Measurements from ENCODE around the gene ZNF783. TPM values are rescaled to one million over a fixed set of nuclear protein-coding genes. Genes with fewer than 3 reads are reported as not detected.

ZNF783 gene
- total and polyA plus RNA-seq, 9 of the 15 experiments (the other 6 are each of a cell fraction or from before 2014, with no cell fraction given): 0.66 to 11.2 (median 5.4) TPM

- no peak for TF ChIP-seq CEBPZ (IDR thresholded peaks at IDR 0.05; ENCODE audit: borderline replicate concordance, low read depth, low read length)
- no peak for TF ChIP-seq ZBTB34 (CRISPR knock-in tag; IDR thresholded peaks at IDR 0.05)
- TF ChIP-seq THRAP3 (IDR thresholded peaks at IDR 0.05; ENCODE audit: borderline replicate concordance): no peak
- peak; percentile 91 for TF ChIP-seq CTBP1 (IDR thresholded peaks at IDR 0.05; ENCODE audit: borderline replicate concordance)
- TF ChIP-seq SMARCC2 (IDR thresholded peaks at IDR 0.05; ENCODE audit: low read depth): no peak
- 0 out of 4 replicates have a peak, but pooled peaks of 1 of the 2 experiments have one; percentile 17 for TF ChIP-seq TBL1XR1 (IDR thresholded peaks at IDR 0.05; ENCODE audit: low read length in 2 of 2)
- TF ChIP-seq MCM7 (IDR thresholded peaks at IDR 0.05): no peak
- no peak for TF ChIP-seq ZNF175 (CRISPR knock-in tag; IDR thresholded peaks at IDR 0.05; ENCODE audit: low read depth)
- no peak for TF ChIP-seq NCOA4 (IDR thresholded peaks at IDR 0.05; ENCODE audit: partially characterized antibody)
- peak; percentile 97 for TF ChIP-seq TBP (optimal IDR thresholded peaks at IDR 0.05; ENCODE audit: low read depth, low read length)
- TF ChIP-seq TCF7 (IDR thresholded peaks at IDR 0.05; ENCODE audit: borderline replicate concordance): no peak
- TF ChIP-seq ZNF184 (CRISPR knock-in tag; IDR thresholded peaks at IDR 0.05): no peak
- no peak for TF ChIP-seq TCF15 (CRISPR knock-in tag; IDR thresholded peaks at IDR 0.05)
- no peak for TF ChIP-seq NCOR1 (IDR thresholded peaks at IDR 0.05)
- no peak for TF ChIP-seq JUND (IDR thresholded peaks at IDR 0.05; ENCODE audit: borderline replicate concordance, low read depth, low read length)
- 0 out of 3 replicates have a peak, but pooled peaks have one; percentile 16 for TF ChIP-seq JUND (tag; IDR thresholded peaks at IDR 0.05; ENCODE audit: borderline replicate concordance, low read depth, low read length)
- peak; percentile 78 for TF ChIP-seq NBN (IDR thresholded peaks at IDR 0.05; ENCODE audit: low read depth)
- peak; percentile 22 for TF ChIP-seq BDP1 (IDR thresholded peaks at IDR 0.05; ENCODE audit: insufficient read depth, insufficient read length)
- no peak for TF ChIP-seq CSDE1 (IDR thresholded peaks at IDR 0.05)
- 0 out of 2 replicates have a peak, but pooled peaks have one; percentile 33 for TF ChIP-seq ZNF583 (CRISPR knock-in tag; IDR thresholded peaks at IDR 0.05)
- peak; percentile 23; the same call in 1 of the 2 replicates for TF ChIP-seq ETV1 (tag; conservative IDR thresholded peaks at IDR 0.05; ENCODE audit: low read depth)
- 0 out of 2 replicates have a peak, but pooled peaks have one; percentile 13 for TF ChIP-seq ZNF239 (CRISPR knock-in tag; IDR thresholded peaks at IDR 0.05)
- TF ChIP-seq HOXB6 (CRISPR knock-in tag; IDR thresholded peaks at IDR 0.05; ENCODE audit: borderline replicate concordance): 0 out of 2 replicates have a peak, but pooled peaks have one; percentile 36
- peak in 1 of 2 experiments; percentile 80; a peak in 2 of 4 replicates for TF ChIP-seq RCOR1 (IDR thresholded peaks at IDR 0.05; ENCODE audit: borderline replicate concordance in 1 of 2, low read depth in 2 of 2, low read length in 2 of 2)
- TF ChIP-seq ELF1 (tag; IDR thresholded peaks at IDR 0.05): peak; percentile 38; the same call in 1 of the 2 replicates
- no peak for TF ChIP-seq CHD2 (IDR thresholded peaks at IDR 0.05; ENCODE audit: low read depth, low read length)
Observed at GRCh38 chr7:149310113-149310836, 48.3 kb downstream of the ZNF783 start (continued).
